HG03175 (cell line): ENCODE results near the gene CPTP.

ENCODE experiments used
- ATAC-seq: cut with Tn5 transposase; IDR thresholded peaks from one replicate; pipeline ENCODE4 v1.9.1; 2021; ENCODE audit warnings: mild to moderate bottlenecking, moderate library complexity; ENCODE audit not compliant: unreplicated experiment

Gene CPTP

DNA sequence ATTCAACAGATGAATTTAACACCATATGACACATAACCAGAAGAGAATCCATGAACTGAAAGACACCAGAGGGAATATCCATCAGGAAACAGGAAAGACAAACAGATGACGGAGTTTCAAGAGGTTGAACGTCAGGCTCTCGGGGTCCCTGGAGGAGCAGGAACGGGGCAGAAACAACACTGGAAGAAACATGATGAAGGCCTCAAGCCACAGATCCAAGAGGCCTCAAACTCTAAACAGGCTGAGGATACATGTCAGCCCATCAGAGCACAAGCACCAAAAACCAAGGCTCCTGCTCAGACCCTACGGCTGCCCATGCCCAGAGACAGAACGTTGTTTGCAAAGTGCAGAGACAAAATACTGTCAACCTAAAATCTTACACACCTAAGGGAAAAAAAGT lies 7.2 kb upstream of the CPTP start:
- ATAC-seq = no peak

- ATAC-seq = no peak
Observed at GRCh38 chr1:1318131-1318652, 6.4 kb upstream of the CPTP start.

DNA sequence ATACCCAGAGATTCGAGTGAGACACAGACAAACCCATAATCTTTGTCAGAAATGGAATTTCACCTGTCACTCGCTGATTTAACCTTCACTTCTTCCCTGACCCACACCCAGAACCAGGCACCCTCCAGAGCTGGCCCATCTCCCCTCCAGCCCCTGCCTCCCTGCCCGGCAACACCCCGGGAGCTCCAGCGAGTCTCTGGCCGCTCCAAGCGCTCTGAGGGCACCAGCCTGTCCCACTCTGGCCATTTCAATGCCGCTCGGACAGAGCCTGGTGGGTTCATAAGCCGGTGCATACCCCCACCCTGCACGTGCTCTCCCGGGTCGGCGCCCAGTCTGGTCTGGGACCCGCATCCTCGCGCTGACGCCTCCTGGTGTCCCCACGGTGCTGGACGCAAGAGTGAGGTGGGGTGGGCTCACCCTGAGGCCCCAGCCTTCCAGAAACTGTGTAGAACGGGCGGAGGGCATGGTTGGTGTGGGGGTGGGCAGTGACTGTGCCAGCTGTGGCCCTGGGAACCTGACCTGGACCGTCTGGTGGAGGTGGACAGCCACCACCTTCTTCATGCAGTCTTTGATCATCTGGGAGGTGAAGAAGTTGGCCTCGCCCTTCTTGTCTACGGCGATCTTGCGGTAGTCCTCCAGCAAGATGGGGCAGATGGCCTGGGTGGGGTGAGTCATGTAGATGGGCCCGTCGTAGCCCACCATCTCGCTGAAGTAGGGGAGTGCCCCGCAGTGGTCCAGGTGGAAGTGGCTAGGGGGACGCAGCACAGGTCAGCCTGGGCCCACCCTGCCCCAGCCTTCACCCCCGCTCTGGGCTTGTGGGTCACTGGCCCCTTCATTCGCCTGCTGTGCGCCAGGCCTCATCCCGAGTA lies 5.6 kb upstream of the CPTP start:
- ATAC-seq = no peak

DNA sequence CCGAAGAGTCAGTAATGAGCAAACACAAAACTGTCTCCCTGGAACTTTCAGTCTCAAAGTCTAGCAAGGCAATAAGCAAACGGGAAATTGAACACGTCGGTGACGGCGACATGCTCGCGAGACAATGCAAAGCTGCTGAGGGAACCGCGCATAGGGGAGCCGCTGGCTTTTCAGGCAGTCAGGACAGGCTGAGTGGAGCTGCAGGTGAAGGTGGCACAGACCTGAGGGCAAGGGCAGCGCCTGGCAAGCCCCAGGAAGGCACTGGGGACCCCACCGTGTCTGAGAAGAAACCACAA lies 5.0 kb upstream of the CPTP start:
- no peak for ATAC-seq

DNA sequence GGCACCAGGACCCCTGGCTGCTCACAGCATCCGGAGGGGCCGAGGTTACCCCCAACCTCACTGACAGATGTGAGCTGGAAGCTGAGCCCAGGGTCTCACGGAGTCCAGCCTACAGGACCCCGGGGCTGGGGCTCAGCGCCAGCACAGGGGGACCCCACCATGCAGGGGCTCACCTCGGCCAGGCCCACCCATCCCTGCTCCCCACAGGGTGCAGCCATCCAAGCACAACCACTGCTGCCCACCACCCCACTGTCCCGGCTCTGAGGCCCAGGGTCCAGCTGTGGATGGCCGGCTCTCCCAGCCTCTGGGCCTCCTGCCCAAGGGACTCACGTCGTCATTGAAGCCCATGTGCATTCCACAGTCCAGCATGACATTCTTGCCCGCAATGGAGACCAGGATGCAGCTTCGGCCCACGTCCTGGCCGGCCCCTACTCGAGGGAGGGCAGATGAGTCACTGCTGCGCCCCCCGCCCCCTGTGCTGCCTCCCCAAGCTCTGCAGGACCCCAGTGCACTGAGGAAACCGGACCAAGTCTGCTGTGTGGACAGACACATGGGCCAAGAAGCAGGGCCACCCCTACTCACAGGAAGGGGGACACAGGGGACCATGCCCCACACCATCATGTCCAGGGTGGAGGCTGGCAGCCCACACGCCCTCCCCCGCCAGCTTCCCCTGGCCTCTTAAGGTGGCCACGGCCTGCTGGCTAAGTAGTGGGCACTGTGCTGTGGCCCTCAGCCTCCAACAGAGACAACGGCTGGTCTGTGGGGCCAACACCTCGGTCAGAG lies 3.7 kb upstream of the CPTP start:
- ATAC-seq = no peak

DNA sequence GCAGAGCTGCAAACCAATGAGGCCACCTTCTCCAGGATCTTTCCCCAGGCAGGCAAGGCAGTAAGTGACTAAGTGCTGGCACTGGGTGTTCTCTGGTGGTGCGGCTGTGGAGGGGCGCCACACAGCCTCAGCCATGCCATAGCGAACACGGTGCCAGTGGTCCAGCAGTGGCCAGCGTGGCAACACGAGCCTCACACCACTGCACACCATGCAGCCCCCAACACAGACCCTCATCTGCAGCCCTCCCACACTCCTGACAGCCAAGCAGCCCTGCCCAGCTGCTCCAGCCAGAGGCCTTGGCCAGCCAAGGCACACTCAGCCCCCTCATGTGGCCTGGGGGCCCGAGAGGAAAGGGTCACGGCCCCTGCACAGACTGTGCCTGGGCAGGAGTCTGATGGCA lies 3.1 kb upstream of the CPTP start:
- ATAC-seq = no peak

- ATAC-seq = no peak
Observed at GRCh38 chr1:1322418-1322817, 2.2 kb upstream of the CPTP start.

DNA sequence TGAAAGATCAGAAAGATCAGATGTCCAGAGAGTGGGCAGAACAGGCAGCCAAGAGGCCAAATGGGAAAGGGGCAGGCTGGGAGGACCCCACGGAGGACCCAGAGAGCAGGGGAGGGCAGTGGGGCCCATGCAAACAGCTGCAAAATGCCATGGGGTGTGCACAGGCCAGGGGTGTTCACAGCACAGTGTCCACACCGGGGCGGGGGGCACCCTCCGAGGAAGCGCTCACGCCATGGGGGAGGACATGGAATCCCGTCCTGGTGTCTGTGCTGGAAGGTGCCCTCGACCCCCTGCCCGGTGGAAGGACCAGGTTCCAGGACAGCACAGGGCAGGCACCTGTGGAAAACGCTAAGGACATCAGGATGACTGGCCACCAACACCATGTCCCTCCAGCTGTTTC lies 1.6 kb upstream of the CPTP start:
- no peak for ATAC-seq

GRCh38 chr1:1324084-1324523 lies 498 bp upstream of the CPTP start:
- ATAC-seq = no peak

- no peak for ATAC-seq
Observed at GRCh38 chr1:1325288-1326074, 879 bp downstream of the CPTP start.

DNA sequence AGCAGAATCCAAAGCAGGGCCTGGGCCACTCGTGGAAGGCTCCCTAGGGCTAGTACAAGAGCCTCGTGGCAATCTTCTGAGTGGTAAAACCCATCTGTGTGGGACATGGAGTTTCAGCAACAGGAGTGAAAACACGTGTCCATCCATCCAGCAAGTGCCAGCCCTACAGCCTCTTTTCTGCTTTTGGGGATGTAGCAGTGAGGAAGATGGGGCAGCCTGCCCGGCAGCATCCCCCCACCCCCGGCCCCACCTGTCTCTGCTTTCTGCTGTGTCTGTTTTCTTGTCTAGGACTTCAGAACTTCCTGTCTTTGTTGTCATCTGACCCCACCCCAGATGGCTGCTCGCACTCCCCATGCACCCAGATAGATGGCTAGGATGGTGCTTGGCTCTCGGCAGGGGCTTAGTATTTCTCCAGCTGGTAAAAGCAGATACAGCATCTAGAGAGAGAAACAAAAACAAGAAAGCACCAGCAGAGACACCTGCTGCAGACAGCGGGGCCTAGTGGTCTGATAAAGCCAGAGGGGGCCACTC lies 1.5 kb downstream of the CPTP start:
- no peak for ATAC-seq

GRCh38 chr1:1327291-1327690 lies 2.7 kb downstream of the CPTP start:
- no peak for ATAC-seq

DNA sequence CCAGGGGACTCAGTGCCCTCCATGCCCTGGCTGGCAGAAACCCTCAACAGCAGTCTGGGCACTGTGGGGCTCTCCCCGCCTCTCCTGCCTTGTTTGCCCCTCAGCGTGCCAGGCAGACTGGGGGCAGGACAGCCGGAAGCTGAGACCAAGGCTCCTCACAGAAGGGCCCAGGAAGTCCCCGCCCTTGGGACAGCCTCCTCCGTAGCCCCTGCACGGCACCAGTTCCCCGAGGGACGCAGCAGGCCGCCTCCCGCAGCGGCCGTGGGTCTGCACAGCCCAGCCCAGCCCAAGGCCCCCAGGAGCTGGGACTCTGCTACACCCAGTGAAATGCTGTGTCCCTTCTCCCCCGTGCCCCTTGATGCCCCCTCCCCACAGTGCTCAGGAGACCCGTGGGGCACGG lies 3.7 kb downstream of the CPTP start:
- no peak for ATAC-seq

GRCh38 chr1:1329304-1330210 lies 5.0 kb downstream of the CPTP start:
- ATAC-seq = no peak

DNA sequence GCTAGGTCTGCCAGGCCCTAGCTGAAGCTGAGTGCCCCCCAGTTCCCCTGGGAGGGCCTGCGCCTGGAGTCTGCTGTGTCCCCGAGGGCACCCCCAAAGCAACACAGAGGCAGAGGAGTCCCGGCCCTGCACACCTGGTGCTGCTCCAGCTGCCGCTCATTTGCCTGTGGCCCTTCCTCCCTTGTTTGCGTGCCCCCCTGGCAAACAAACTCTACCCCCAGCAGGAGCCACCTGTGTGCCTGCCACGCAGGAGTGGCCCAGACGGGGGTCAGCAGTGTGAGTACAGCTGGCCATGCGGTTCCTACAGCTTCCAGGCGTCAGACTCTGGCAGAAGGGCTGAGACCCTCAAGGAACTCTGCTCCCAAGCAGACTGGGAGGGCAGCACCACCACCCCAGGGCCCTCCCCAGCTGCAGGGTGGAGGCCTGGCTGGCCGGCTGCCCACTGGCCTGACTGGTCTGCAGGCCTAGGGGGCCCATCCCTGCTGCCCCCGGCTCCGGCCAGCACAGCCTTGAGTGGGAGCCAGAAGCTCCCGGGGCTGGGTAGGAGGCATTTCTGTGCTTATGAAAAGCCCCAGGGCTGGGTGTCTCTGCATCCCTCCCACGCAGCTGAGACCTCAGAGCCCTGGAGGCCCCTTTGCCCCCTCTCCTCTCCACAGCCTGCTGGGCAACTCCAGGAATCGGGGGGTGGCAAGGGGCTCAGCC lies 5.9 kb downstream of the CPTP start:
- no peak for ATAC-seq

DNA sequence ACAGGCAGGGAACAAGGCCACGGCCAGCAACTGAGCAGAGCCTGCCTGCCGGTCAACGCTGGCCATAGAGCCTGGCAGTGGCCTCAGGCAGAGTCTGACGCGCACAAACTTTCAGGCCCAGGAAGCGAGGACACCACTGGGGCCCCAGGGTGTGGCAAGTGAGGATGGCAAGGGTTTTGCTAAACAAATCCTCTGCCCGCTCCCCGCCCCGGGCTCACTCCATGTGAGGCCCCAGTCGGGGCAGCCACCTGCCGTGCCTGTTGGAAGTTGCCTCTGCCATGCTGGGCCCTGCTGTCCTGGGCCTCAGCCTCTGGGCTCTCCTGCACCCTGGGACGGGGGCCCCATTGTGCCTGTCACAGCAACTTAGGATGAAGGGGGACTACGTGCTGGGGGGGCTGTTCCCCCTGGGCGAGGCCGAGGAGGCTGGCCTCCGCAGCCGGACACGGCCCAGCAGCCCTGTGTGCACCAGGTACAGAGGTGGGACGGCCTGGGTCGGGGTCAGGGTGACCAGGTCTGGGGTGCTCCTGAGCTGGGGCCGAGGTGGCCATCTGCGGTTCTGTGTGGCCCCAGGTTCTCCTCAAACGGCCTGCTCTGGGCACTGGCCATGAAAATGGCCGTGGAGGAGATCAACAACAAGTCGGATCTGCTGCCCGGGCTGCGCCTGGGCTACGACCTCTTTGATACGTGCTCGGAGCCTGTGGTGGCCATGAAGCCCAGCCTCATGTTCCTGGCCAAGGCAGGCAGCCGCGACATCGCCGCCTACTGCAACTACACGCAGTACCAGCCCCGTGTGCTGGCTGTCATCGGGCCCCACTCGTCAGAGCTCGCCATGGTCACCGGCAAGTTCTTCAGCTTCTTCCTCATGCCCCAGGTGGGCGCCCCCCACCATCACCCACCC lies 6.7 kb downstream of the CPTP start, which contains the start of gene TAS1R3:
TAS1R3 (plus strand) TSS at position 213 of the 898 bp plus-strand sequence; CDS start at position 279, 66 bp downstream.
- ATAC-seq = no peak

GRCh38 chr1:1332031-1332755 lies 7.6 kb downstream of the CPTP start:
- ATAC-seq = no peak
